ENCODE data around the gene GABRG3. TPM values are rescaled to one million over a fixed set of nuclear protein-coding genes. Genes with fewer than 3 reads are reported as not detected.

Gene GABRG3
- total and polyA plus RNA-seq, 11 donors: not detected

DNA sequence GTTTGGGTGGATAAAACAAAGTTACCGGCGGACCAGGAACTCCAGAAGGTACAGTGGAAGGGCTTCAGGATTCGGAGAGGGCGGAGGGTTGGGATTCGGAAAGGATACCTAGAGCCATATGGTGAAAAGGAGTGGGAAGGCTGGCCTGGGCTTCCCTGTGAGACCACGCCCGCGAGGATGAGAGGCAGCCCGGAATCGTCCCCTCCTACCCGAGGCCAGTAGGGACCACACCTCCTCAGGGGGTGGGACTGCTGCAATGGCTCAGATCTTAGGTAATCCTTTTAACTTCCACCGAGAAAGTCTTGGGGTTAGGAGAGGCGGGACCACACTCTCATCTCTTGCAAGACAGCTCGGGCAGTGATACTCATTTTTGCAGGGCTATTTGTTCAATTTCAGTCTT, 616.8 kb downstream of the GABRG3 start:
- ATAC-seq (no peak), DNase-seq (no peak)
- TF ChIP-seq, protein P1, sequence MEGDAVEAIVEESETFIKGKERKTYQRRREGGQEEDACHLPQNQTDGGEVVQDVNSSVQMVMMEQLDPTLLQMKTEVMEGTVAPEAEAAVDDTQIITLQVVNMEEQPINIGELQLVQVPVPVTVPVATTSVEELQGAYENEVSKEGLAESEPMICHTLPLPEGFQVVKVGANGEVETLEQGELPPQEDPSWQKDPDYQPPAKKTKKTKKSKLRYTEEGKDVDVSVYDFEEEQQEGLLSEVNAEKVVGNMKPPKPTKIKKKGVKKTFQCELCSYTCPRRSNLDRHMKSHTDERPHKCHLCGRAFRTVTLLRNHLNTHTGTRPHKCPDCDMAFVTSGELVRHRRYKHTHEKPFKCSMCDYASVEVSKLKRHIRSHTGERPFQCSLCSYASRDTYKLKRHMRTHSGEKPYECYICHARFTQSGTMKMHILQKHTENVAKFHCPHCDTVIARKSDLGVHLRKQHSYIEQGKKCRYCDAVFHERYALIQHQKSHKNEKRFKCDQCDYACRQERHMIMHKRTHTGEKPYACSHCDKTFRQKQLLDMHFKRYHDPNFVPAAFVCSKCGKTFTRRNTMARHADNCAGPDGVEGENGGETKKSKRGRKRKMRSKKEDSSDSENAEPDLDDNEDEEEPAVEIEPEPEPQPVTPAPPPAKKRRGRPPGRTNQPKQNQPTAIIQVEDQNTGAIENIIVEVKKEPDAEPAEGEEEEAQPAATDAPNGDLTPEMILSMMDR (IDR thresholded peaks at IDR 0.05): no peak
- TF ChIP-seq POLR2A (IDR thresholded peaks at IDR 0.05): no peak
- Histone ChIP-seq H3K4me1 (no peaks in the 10 kb centered on the region), H3K27ac (no peak overlapping the region), H3K9me3 (no peaks in the 10 kb centered on the region), H3K36me3 (no peaks in the 10 kb centered on the region), H3K4me3 (no peak overlapping the region), H3K27me3 (peaks cover 0 to 7% (median 0%) of the 10 kb centered on the region in 9 donors)
- intact Hi-C loops (cut with DNase I): no loop called here
- 19 to 28% (median 23%) methylated on average over 14 of the region's 14 CpGs for WGBS, 4 donors

GRCh38 chr15:27589260-27589659, 618.3 kb downstream of the GABRG3 start:
- TF ChIP-seq POLR2A (IDR thresholded peaks at IDR 0.05): no peak
- TF ChIP-seq, protein P1 (IDR thresholded peaks at IDR 0.05): no peak
- intact Hi-C loops (cut with DNase I): no loop called here
- WGBS, 4 donors: 73 to 81% (median 76%) methylated on average over 9 of the region's 9 CpGs

DNA sequence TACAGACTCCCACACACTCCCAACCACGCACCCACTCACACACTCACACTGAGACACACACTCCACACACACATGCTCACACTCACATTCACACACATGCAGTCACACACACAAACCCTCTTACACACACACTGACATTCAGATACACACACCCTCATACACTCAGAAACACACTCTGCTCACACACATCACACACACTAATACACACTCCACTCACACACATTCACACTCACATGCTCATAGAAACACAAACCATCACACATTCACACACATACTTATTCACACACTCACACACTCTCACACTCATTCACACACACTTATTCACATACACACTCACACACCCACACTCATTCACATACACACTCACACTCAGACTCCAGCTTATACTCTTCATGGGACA, 618.8 kb downstream of the GABRG3 start:
- no peaks in the 10 kb centered on the region for H3K9me3 ChIP-seq
- no peaks in the 10 kb centered on the region for H3K36me3 ChIP-seq
- 73 to 86% (median 83%) methylated on average over 1 of the region's 1 CpG for whole genome bisulfite sequencing, 4 donors
- intact Hi-C loops (cut with DNase I): no loop called here
- no peaks in the 10 kb centered on the region for H3K4me1 ChIP-seq
- no peak for TF ChIP-seq POLR2A (IDR thresholded peaks at IDR 0.05)
- no peak for DNase-seq
- H3K27me3 ChIP-seq: peaks cover 0 to 7% (median 0%) of the 10 kb centered on the region in 9 donors
- no peak overlapping the region for H3K27ac ChIP-seq
- ATAC-seq: no peak
- no peak overlapping the region for H3K4me3 ChIP-seq

More at GRCh38 chr15:27589260-27589659, 618.3 kb downstream of the GABRG3 start:
- Histone ChIP-seq H3K27me3 (peaks cover 0 to 7% (median 0%) of the 10 kb centered on the region in 9 donors), H3K4me3 (no peak overlapping the region), H3K4me1 (no peaks in the 10 kb centered on the region), H3K36me3 (no peaks in the 10 kb centered on the region), H3K9me3 (no peaks in the 10 kb centered on the region), H3K27ac (no peak overlapping the region)
- DNase-seq (no peak), ATAC-seq (no peak)

Other genes with a start within 250 kb of the GABRG3 start
- 1 to 10 TPM in 7 of 9 donors, under 1 TPM in 2; 0.50 to 4.4 (median 2.8) TPM for gene GABRB3, start 198.1 kb upstream of the GABRG3 start, total RNA-seq
- gene GABRB3, start 198.1 kb upstream of the GABRG3 start, polyA plus RNA-seq: under 1 TPM; 0.42 to 0.90 TPM
- not detected for gene GABRA5, start 104.1 kb upstream of the GABRG3 start, total RNA-seq
- gene GABRA5, start 104.1 kb upstream of the GABRG3 start, polyA plus RNA-seq: not detected

All from heart left ventricle (tissue), 16 donors.